KBM-7 (cell line): Measurements from ENCODE around the gene CXXC5.

Experiments used
- DNase-seq: peaks from one replicate; pipeline ENCODE4 v3.0.0-alpha.2; 2015
- in situ Hi-C: fragments of 300-500 bp; cut with MboI; formaldehyde crosslinking; loops from 2 replicates; pipeline ENCODE4 v1.14.3; 2020; ENCODE audit warnings: low sequenced_read_pairs, low pct_unique_long_range_greater_than_20kb, mixed read lengths

The CXXC5 gene

GRCh38 chr5:139675213-139675612 is 27.1 kb downstream of the CXXC5 start:
- in situ Hi-C loops, result no loop called here
- DNase-seq, result no peak

- no peak for DNase-seq
- in situ Hi-C loops, result no loop called here
These were observed 27.7 kb downstream of the CXXC5 start for GRCh38 chr5:139675825-139676224.

DNA sequence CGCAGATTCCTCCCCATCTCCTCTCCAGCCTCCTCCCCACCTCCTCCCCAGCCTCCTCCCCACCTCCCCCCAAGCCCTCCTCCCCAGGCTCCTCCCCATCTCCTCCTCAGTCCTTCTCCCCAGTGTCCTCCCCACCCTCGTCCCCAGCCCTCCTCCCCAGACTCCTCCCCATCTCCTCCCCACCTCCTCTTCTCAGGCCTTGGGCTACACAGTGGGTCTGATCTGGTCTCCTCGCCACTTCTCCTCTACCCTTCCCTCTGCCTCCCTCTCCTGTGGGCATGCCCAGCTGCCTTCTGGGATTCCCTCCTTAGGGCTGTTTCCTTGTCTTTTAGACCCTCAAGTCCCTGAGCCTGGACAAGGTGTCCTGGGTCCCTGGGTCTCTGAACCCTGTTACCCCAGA is 28.3 kb downstream of the CXXC5 start:
- in situ Hi-C loops, result no loop called here
- no peak for DNase-seq

DNA sequence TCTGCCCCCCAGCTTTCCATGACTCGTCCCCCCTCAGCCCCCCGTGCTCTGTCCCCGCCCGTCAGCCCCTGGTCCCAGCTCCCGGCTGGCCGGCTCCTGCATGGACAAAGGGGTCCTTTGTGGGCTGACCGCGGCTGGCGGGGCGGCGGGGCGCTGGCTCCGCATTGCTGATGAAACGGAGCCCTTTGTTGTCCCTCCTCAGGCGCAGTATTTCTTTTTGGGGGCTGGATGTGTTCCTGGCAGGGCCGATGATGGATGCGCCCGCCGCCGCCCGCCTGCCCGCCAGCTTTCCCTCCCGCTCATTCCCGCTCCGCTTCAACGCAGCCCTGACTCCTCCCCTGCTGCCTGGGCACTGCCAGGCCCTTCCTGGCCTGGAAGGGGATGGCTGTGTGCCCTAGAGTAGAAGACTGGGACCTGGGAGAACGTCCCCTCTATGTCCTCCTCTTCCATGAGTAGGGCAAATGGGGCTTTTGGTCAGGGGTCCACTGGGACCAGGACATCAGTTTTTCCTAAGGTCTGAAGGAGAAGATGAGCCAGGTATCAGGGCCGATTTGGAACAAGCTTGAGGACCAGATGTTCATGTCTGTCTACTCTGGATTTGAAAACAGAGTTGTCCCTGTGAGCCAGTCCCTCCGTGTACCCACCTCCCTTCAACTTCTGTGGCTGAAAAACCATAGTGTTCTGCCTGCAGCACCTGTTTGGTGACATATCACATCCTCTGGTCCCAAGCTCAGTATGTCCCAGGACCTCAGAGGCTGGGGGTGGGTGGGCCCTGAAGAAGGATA is 29.0 kb downstream of the CXXC5 start:
- no peak for DNase-seq

DNA sequence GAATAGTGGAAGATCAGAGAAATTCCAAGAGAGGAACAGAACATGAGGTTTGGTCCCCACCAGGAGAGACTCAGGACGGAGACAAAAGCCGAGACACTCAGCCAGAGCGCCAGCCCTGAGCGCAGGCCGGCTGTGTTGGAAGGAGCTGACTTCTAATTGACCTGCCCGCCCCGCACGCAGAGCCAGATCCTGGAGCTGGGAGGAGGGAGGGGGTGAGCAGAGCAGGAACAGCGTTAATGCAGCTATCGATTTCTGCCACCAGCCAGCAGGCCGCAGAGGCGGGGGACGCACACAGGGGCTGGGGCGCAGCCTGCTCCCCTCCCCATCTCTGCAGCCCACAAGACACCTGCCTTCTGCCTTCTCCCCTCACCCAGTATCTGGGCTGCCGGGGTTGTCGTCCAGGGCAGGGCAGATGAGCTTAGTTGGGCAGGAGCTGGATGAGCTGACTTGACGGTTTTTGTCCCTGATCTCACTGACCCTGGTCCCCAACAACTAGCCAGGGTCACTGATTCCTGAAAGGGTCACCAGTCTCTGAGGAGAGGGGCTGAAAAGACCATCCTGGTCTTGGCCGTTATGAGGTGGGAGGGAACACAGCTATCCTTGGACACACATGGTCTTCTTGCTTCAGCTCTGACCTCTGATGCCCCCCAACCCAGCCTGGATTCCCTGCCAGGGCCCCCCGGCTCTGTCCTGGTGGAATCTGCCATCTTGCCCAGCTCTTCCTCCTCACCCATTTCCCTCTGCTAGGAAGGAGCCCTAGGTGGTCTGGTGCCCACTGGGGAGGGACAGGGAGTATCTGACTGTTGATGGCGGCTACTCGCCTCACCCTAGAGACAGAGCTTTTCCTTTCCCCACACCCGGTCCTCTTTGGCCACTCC is 29.8 kb downstream of the CXXC5 start:
- in situ Hi-C loops, result no loop called here
- no peak for DNase-seq

More for the DNA sequence above, 29.0 kb downstream of the CXXC5 start:
- in situ Hi-C loops, result no loop called here

GRCh38 chr5:139678751-139679750 is 30.9 kb downstream of the CXXC5 start:
- in situ Hi-C loops, result no loop called here
- DNase-seq, result no peak

GRCh38 chr5:139680368-139681111 is 32.4 kb downstream of the CXXC5 start:
- DNase-seq, result no peak
- in situ Hi-C loops, result no loop called here

GRCh38 chr5:139681112-139681458 is 32.9 kb downstream of the CXXC5 start:
- DNase-seq, result no peak
- in situ Hi-C loops, result no loop called here

DNA sequence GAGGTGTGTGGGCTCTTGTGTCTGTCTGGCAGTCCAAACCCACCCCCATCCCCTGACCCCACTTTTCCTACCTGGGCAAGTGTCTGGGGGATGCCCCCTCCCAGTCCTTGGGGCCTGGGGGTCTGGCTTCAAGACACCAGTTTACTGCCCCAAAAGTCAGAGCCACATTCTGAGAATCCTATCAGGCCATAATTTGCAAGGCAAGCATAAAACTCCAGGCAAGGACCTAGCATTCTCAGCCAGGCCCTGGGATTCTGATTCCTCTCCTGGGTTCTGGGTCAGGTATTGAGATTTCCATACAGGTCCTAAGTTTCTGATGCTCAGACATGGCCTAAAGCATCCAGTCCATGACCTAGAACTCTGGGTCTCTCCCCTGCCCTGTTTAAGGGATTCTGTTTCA is 33.3 kb downstream of the CXXC5 start:
- no peak for DNase-seq
- in situ Hi-C loops, result no loop called here

GRCh38 chr5:139682016-139682975 is 34.1 kb downstream of the CXXC5 start:
- DNase-seq, result no peak
- in situ Hi-C loops, result no loop called here

- in situ Hi-C loops, result no loop called here
- no peak for DNase-seq
These were observed 35.4 kb downstream of the CXXC5 start for GRCh38 chr5:139683295-139684271.

DNA sequence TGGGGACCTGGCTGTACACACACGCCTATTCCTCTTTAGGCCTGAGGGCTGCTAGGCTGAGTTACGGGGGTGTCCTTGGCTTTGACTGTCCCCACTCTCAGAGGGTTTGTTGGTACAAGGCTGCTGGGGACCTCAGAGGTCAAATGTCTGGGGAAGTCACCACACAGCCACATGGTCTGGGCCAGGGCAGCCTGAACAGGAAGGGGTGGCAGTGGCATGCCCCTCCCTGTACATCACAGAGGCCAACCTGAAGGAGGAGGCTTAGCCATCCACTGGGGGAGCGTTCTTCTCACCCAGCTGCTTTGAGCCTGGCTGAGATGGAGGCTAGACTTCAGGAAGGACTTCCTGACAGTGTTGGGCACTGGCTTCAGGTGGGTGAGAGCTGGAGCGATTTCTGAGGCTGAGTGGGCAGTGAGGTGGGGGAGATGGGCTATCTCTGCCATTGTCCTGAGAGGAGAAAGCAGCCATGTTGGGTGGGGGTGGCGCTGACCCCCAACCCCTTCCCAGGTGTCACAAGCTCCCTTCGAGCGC is 36.3 kb downstream of the CXXC5 start:
- in situ Hi-C loops, result no loop called here
- no peak for DNase-seq

GRCh38 chr5:139684881-139685749 is 37.0 kb downstream of the CXXC5 start:
- in situ Hi-C loops, result no loop called here
- no peak for DNase-seq

GRCh38 chr5:139685886-139686285 is 37.7 kb downstream of the CXXC5 start:
- no peak for DNase-seq
- in situ Hi-C loops, result no loop called here

GRCh38 chr5:139686356-139686705 is 38.2 kb downstream of the CXXC5 start:
- DNase-seq, result no peak
- in situ Hi-C loops, result no loop called here
